Activated T-cell treated with anti-CD3 and anti-CD28 coated beads, Interleukin-2, amount 50 U/mL, for 72 hours (primary cell): ENCODE results near the gene ZMIZ1. TPM values are rescaled to one million over a fixed set of nuclear protein-coding genes. Genes with fewer than 3 reads are reported as not detected.

Source experiments
- ATAC-seq, 2 donors: fragments of 150-1000 bp; cut with Tn5 transposase; replicated peaks in 1 of 2; 2 replicates each; pipeline ENCODE4 v1.10.0; 2021; ENCODE audit warnings: moderate library complexity in 2 of 2, mild to moderate bottlenecking in 1 of 2
- DNase-seq, 2 donors: peaks; one replicate each; pipeline ENCODE4 v3.0.0; 2021 to 2022; ENCODE audit warnings: mixed read lengths in 1 of 2
- H3K27ac Mint-ChIP-seq: one replicate; pipeline ENCODE4 v1.8.0; 2022; ENCODE audit warnings: mild to moderate bottlenecking, moderate library complexity, mixed read lengths
- H3K27me3 Mint-ChIP-seq: one replicate; pipeline ENCODE4 v1.8.0; 2022; ENCODE audit warnings: low read depth, mixed read lengths
- H3K36me3 Mint-ChIP-seq, 2 donors: one replicate each; pipeline ENCODE4 v1.8.0; 2022; ENCODE audit warnings: mixed read lengths in 2 of 2, mild to moderate bottlenecking in 1 of 2; ENCODE audit not compliant: insufficient read depth in 2 of 2
- H3K4me1 Mint-ChIP-seq: one replicate; pipeline ENCODE4 v1.8.0; 2022; ENCODE audit warnings: low read depth, mixed read lengths
- H3K4me3 Mint-ChIP-seq, 2 donors: one replicate each; pipeline ENCODE4 v1.8.0; 2022; ENCODE audit warnings: mild to moderate bottlenecking in 2 of 2, mixed read lengths in 2 of 2, moderate library complexity in 2 of 2
- H3K9me3 Mint-ChIP-seq, 2 donors: one replicate each; pipeline ENCODE4 v1.8.0; 2022; ENCODE audit warnings: mixed read lengths in 2 of 2
- total RNA-seq, 2 donors: library from RNA; stranded (reverse); gene quantifications; one replicate each; pipeline ENCODE4 v1.2.3, GENCODE V29; 2022

ZMIZ1 gene
- total RNA-seq, 2 donors from 2014 or later, result 30.6 to 37.8 TPM

DNA sequence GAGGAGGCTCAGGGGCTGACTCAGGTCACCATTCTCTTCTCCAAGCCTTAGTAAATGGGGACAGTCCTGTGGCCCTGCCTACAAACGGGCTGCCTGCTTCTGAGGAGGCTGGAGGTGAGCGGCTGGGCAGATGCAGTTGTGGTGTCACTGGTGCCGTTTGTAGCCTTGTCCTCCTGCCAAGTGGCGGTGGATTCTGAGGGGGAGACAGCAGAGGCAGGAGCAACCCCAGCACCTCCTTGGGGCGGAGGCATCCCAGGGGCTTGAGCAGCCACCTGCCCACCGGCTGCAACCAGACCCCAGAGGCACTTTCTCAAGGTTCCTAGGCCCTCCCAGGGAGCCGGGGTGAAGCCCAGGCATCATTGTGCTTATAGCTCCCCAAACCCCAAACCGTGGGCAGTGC is 112.5 kb downstream of the ZMIZ1 start:
- no peak for DNase-seq

DNA sequence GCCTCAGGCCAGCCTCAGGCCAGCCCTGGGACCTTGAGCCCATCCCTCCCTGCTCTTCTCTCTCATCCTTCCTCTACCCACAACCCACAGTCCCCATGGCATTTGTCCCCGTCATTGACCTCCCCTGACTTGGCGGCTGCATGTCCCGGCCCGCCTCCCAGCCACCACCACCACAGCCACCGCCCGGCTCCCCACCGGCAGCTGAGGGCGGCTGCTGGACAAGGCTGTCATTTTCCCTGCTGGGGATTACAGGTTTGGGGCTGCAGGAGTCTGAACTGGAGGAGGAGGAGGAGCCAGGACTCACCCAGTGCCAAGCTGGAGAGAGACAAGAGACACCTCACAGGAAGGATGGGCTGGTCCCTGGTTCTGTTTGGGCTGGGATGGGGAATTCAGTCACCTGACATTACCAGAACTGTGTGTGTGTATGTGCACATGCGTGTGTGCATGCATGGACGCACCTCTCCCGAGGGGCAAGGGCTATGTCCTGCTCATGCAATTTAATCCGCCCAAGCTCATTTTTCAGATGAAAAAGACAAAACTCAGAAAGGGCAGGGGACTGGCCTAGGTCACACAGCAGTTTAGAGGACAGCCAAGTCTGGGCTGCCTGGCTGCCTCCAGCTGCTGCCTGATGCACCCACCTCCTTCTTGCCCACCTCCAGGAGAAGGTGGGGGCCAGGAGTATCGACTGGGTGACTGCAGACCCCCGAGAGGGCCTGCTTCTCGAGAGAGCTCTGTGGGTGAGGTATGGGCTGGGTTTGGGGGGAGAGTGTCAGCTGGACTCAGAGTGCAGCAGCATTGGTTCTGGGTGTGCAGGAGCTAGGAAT is 113.1 kb downstream of the ZMIZ1 start:
- H3K36me3 Mint-ChIP-seq, result no peaks in the 10 kb centered on the region
- H3K4me3 Mint-ChIP-seq, result no peak overlapping the region
- ATAC-seq (no peak), DNase-seq (no peak)
- no peaks in the 10 kb centered on the region for H3K27me3 Mint-ChIP-seq
- H3K27ac Mint-ChIP-seq, result no peak overlapping the region
- H3K9me3 Mint-ChIP-seq, result no peaks in the 10 kb centered on the region
- no peaks in the 10 kb centered on the region for H3K4me1 Mint-ChIP-seq

More for the DNA sequence above, 112.5 kb downstream of the ZMIZ1 start:
- Mint-ChIP-seq H3K27ac (no peak overlapping the region), H3K36me3 (no peaks in the 10 kb centered on the region), H3K4me1 (no peaks in the 10 kb centered on the region), H3K4me3 (no peak overlapping the region), H3K27me3 (no peaks in the 10 kb centered on the region), H3K9me3 (no peaks in the 10 kb centered on the region)
- ATAC-seq, result no peak

DNA sequence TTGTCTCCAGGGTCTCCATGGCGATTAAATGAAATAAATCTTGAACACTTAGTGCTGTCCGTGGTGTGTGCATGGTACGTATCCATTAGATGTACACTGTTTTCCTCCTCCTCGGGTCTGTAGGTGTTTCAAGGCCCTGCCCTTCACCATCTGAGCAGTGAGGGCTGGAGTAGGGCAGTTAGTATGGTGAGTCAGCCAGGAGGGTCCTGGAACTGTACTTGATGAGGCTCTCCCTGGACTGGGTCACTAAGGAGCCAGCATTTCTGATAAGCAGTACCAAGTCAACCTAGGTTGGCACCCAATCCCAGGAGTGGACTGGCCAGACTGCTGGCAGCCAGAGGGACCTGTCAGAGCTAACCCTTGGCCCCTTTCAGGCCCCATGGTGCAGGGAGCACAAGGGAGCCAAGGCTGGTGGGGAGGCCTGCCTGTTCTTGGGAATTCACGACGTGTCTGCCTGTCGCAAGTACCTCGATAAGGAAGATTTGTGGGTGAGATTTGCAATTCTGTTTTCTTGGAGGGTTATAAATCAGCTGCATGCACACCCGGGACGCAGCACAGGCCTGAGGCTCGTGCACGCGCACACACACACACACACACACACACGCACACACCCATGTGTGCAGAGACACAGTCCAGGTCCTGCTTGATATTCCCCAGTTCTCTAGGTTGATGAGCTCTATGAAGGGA is 114.2 kb downstream of the ZMIZ1 start:
- no peak for ATAC-seq
- Mint-ChIP-seq H3K9me3 (no peaks in the 10 kb centered on the region), H3K4me1 (no peaks in the 10 kb centered on the region), H3K27me3 (no peaks in the 10 kb centered on the region), H3K4me3 (no peak overlapping the region), H3K27ac (no peak overlapping the region), H3K36me3 (no peaks in the 10 kb centered on the region)
- no peak for DNase-seq

DNA sequence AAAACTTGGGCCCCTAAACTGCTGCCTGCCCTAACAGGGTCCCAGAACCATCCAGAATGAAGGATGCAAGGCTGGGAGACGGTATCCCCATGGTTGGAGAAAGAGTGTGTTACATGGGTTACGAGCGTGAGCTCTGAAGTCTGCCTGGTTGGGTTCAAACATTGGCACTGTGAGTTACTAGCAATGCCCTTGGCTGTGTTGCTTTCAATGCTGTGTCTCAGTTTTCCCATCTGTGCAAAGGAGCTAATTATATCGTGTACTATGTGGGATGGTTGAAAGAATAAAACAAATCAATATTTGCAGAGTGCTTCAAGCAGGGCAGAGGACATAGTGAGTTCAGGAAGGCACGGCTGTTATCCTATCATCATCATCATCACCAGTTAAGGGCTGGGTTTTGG is 114.7 kb downstream of the ZMIZ1 start:
- Mint-ChIP-seq H3K27me3 (no peaks in the 10 kb centered on the region), H3K27ac (no peak overlapping the region), H3K4me3 (no peak overlapping the region), H3K36me3 (no peaks in the 10 kb centered on the region), H3K4me1 (no peaks in the 10 kb centered on the region), H3K9me3 (no peaks in the 10 kb centered on the region)
- ATAC-seq (no peak), DNase-seq (no peak)

DNA sequence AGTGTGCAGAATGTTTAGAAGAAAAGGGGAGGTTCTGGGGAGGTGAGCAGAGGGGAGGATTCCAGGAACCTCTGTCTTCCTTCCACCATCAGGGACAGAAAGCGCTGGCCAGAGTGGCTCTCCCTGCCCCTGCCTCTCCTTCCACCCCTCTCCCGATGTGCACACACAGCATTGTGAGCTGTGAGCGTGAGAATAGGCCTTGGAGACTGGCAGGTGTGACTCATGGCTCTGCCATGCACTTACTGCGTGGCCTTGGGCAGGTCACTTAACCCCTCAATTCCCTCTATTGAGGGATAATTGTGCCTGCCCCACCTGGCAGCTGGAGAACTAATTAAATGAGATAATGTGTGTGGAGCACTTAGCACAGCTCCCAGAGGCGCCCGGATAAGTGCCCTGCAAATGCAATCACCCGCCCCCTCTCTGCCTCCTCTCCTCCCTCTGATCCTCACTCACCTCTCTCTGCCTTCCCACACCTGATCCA is 115.4 kb downstream of the ZMIZ1 start:
- Mint-ChIP-seq H3K4me3 (no peak overlapping the region), H3K36me3 (no peaks in the 10 kb centered on the region), H3K9me3 (no peaks in the 10 kb centered on the region), H3K27me3 (no peaks in the 10 kb centered on the region), H3K27ac (no peak overlapping the region), H3K4me1 (no peaks in the 10 kb centered on the region)
- no peak for ATAC-seq
- no peak for DNase-seq

DNA sequence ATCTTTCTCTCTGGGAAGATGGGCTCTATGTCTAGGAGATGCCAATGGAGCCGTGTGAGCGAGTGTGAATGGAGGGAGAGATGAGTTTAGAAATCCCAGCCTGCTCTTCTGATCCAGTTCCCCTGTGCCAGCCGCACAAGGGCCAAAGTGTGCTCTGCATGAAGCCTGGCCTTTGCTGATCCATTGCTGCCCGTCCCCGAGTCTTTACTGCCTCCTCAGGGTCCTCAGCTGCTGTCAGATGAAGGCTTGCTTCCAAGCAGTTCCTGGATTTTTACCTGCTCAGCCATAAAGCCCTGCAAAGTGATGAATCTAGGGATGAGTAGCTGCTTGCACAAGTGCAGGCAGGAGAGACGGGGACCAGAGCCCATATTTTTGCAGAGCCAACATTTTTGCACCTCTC is 115.9 kb downstream of the ZMIZ1 start:
- H3K4me3 Mint-ChIP-seq, result no peak overlapping the region
- ATAC-seq (no peak), DNase-seq (no peak)

DNA sequence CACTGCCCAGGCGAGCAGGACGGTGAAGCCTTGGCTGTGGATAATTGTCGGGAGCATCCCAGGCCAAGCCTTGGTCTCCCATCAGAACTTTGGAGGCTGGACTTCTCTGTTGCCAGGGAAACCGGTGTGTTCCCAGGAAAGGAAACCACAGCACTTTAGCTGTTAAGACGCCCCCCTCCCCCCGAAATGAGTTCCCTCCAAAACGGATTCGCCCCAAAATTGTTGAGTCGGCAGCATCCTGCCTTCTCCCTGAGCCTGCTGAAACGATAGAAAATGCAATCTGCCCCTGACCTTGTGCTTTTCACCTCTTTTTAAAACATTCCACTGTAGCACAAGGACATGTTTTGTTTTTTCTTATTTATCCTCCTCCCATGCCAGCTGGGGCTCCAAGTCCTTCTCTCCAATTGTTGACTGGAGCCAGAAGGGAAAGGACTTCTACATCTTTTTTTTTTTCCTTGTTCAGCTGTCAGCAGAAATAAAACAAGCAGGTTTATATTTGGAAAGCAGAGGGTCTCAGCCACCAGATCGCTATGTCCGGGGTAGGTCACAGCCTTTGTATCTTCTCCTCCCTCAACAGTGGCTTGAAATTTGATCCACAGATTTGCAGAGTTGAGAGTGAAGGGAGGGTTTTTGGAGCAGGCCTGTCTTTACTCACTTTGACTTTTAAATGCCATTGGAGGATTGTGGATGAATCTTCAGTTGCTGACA is 116.5 kb downstream of the ZMIZ1 start:
- ATAC-seq (no peak), DNase-seq (no peak)
- H3K4me3 Mint-ChIP-seq, result no peak overlapping the region
- H3K27me3 Mint-ChIP-seq, result no peaks in the 10 kb centered on the region
- H3K9me3 Mint-ChIP-seq, result no peaks in the 10 kb centered on the region
- H3K4me1 Mint-ChIP-seq, result no peaks in the 10 kb centered on the region
- H3K27ac Mint-ChIP-seq, result no peak overlapping the region
- no peaks in the 10 kb centered on the region for H3K36me3 Mint-ChIP-seq

More for the DNA sequence above, 115.9 kb downstream of the ZMIZ1 start:
- no peaks in the 10 kb centered on the region for H3K4me1 Mint-ChIP-seq
- H3K27ac Mint-ChIP-seq, result no peak overlapping the region
- H3K36me3 Mint-ChIP-seq, result no peaks in the 10 kb centered on the region
- no peaks in the 10 kb centered on the region for H3K9me3 Mint-ChIP-seq
- H3K27me3 Mint-ChIP-seq, result no peaks in the 10 kb centered on the region

DNA sequence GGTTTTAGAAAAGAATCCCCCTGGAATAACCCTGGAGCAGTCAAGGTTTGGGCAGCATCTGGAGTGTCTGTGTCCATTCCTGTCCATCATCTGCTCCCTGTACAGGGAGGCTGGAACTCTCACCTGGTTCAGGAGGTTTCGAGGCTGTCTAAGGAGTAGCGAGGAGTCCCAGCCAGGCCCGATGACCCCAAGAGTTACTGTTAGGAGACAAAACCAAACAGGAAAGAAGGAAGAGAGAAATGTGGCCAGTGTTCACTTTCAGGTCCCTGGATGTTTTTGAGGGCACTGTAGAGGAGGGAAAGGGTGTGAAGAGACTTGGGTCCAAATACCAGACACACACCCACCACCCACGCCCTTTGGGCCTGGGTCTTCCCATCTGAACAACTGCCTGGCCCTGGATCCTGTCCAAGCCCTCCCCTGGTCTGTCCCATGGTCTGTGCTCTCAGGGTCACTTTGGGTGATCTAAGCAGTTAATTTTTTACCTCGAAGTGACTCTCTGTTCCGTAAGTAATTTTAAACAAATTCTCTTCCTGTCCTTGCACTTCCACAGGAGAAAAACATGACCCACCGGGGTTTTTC is 117.1 kb downstream of the ZMIZ1 start:
- no peaks in the 10 kb centered on the region for H3K9me3 Mint-ChIP-seq
- no peaks in the 10 kb centered on the region for H3K36me3 Mint-ChIP-seq
- no peaks in the 10 kb centered on the region for H3K27me3 Mint-ChIP-seq
- no peak overlapping the region for H3K27ac Mint-ChIP-seq
- H3K4me3 Mint-ChIP-seq, result no peak overlapping the region
- DNase-seq, result no peak
- ATAC-seq, result no peak
- H3K4me1 Mint-ChIP-seq, result no peaks in the 10 kb centered on the region

DNA sequence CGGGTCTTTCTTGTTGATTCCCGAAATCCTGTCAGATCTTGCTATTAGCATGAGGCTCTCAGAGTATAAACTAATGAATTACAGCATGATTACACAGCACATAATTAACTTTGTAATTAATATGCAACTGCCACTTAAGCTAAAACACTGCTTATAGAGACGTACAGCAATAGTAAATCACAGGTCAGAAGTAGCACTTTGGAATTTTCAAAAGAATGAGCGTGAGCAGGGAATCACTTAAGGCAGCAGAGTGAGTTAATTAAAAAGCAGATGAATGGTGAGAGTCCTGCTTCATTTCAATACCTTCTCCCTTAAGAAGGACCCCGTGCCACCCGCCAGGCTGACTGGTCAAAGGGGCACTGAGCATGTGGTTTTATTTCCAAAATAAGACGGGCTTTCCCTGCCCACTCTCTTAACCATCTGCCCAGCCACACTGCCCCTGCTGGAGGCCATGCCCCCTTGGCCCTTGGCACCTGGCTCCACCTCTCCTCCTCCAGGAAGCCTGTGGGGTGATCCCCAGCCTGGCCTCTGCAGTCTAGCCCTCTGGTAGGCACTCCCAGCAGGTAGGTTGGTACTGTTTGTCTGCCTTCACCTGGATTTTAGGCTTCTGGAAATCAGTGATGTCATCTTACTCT is 117.8 kb downstream of the ZMIZ1 start:
- ATAC-seq (no peak), DNase-seq (no peak)
- Mint-ChIP-seq H3K27me3 (no peaks in the 10 kb centered on the region), H3K27ac (no peak overlapping the region), H3K36me3 (no peaks in the 10 kb centered on the region), H3K4me1 (no peaks in the 10 kb centered on the region), H3K4me3 (no peak overlapping the region), H3K9me3 (no peaks in the 10 kb centered on the region)

DNA sequence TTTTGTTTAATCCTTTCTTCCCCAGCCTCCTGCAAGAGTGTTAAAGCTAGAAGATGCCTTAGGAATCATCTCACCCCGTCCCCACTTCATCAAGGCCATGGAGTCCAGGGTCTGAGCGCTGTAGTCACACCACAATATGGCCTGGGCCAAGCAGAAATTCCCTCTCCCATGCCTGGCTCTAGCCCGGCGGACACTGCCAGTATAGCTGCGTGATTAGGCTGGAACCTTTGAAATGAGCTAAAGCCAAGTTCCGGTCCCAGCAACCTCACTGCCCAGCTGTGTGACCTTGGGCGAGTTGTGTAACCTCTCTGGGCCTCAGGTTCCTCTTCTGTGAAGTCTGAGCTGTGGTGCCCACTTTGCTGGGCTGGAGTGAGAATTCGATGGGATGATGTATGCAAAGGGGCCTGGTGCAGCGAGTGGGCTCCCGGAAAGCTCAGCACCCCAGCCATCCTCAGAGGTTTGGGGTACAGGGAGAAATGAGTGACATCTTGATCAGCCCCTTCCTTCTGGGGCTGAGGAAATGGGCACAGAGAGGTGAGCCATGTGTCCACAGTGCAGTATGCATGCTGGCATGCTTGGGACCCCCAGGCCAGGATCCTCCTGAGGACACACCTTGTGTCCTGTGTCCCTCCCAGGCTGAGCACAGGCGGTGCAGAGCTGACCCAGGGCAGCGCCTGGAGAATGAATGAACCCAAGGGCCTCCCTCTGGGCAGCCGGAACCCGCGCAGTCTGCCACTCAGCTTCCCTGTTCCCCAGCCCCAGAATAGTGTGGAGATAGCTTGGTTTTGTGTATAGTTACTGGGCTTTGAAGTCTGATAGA is 118.6 kb downstream of the ZMIZ1 start:
- ATAC-seq (no peak), DNase-seq (no peak)
- Mint-ChIP-seq H3K27me3 (no peaks in the 10 kb centered on the region), H3K36me3 (no peaks in the 10 kb centered on the region), H3K9me3 (no peaks in the 10 kb centered on the region), H3K4me3 (no peak overlapping the region), H3K27ac (no peak overlapping the region), H3K4me1 (no peaks in the 10 kb centered on the region)

DNA sequence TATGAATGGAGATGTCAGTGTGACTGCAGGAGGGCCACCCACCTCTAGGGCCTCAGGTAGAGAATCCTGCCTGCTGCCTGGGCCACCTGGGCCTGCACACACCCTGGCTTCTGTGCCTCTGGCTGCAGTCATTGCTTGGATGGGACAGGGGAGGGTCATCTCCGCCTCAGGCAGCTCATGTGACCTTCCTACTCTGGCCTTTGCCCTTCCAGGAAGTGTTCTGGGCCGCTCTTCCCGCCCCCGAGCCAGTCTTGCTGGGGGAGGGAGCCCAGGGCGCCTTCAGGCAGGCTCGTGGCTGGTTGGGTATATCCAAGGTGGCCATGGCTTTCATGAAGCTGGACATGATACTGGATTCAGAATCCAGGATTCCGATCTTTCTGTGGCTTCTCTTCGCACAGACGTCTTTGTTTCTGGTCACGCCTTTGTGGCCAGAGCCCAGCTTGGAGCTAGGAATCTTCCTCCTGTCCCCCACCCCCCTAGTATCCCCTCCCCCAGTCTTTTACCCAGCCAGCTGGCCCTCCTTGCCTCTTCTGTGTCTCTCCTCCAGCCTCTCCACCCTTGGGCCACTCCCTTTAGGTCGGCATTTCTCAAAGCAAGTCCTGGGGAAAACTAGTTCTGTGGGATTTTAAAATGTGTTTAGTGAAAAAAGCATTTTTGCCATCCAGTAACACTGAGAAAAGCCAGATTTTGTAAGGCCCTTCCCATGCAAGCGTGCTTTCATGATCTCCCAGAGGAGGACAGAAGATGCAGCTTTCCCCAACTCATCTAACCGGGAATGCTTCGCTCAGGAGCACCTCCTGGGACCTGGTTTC is 119.6 kb downstream of the ZMIZ1 start:
- H3K27ac Mint-ChIP-seq, result no peak overlapping the region
- DNase-seq, result no peak
- H3K4me1 Mint-ChIP-seq, result no peaks in the 10 kb centered on the region
- H3K4me3 Mint-ChIP-seq, result no peak overlapping the region
- H3K36me3 Mint-ChIP-seq, result no peaks in the 10 kb centered on the region
- no peaks in the 10 kb centered on the region for H3K27me3 Mint-ChIP-seq
- H3K9me3 Mint-ChIP-seq, result no peaks in the 10 kb centered on the region
- no peak for ATAC-seq
